Activated CD4-positive, alpha-beta T cell treated with anti-CD3 and anti-CD28 coated beads, Interleukin-2, amount 50 U/mL, for 24 hours (primary cell): Measurements from ENCODE around the gene CRACDL.
"Not testable (repeated sequence)": the region's sequence is repeated elsewhere in the genome, so short reads cannot be mapped to it uniquely, and the experiment has no call there.

ENCODE experiments used
- DNase-seq, 2 donors: peaks; one replicate each; pipeline ENCODE4 v3.0.0-alpha.2; 2020; ENCODE audit warnings: low read depth in 1 of 2, low spot score in 1 of 2

Gene CRACDL

DNA sequence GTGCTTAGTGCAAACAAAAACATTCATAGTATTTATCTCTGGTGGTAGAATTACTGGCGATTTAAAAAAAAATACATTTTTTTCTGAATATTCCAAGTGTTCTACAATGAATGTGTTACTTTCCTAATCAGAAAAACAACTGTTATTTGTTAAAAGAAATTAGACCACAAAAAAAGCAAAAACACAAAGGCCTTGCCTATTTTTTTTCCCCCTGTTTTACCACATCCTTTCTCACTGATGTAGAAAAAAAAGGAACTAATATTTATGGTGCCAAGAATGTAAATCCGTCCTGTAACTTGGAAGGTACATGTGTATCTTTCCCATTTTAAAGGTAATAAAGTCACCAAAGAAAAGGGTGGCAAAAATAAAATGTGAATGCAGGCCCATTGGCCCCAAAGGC, 176.7 kb downstream of the CRACDL start:
- no peak for DNase-seq

DNA sequence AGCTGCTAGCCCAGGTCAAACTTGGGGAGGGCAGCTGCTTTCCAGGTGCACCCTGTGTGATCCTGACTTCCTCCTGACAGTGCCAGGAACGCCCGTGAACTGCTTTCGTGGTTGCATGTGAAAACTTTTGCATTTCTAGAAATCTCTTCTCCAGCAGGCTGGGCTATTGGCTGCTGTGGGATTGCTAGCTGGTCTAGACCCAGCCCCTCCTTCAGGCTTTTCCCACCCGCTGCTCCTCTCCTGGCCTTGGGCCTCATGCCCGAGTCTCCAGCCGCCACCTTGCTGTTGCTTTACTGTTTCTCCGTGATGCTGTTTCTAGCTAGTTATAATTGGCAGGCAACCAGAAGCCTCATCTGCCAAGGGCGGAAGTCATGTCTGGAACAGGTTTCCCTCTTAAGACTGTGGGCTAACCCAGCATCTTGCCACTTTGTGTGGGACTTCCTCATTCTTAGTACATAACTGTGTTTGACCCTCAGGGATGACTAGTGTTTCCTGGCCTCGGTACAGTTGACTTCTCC, 178.1 kb downstream of the CRACDL start:
- no peak for DNase-seq

DNA sequence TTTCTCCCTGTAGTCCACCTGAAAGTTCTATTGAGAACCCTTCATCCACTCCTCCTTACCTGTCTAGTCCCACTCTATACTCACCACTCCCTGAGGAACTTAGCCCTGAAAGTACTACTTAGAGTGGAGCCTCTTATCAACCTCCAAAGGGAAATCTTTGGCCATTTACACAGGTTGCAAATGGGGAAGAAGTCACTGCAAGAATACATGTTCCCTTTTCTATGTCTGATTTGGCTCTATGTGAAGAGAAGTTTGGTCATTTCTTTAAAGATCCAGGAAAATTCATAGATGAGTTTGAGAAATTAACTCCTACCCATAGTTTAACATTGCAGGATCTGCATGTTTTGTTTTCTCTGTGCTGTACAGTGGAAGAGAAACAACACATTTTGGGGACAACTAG, 182.2 kb downstream of the CRACDL start:
- no peak for DNase-seq

DNA sequence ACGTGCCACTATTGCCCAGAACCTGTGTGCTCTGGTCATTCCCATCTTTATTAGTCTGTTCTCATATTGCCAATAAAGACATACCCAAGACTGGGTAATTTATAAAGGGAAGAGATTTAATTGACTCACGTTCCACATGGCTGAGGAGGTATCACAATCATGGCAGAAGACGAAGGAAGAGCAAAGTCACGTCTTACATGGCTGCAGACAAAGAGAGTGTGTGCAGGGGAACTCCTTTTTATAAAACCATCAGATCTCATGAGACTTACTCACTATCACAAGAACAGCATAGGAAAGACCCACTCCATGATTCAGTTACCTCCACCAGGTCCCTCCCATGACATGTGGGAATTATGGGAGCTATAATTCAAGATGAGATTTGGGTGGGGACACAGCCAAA, 183.3 kb downstream of the CRACDL start:
- not testable (repeated sequence) for DNase-seq

GRCh38 chr2:98751748-98752147, 184.3 kb downstream of the CRACDL start:
- no peak for DNase-seq

- DNase-seq, result no peak
Observed at GRCh38 chr2:98750593-98751282, 185.3 kb downstream of the CRACDL start.

DNA sequence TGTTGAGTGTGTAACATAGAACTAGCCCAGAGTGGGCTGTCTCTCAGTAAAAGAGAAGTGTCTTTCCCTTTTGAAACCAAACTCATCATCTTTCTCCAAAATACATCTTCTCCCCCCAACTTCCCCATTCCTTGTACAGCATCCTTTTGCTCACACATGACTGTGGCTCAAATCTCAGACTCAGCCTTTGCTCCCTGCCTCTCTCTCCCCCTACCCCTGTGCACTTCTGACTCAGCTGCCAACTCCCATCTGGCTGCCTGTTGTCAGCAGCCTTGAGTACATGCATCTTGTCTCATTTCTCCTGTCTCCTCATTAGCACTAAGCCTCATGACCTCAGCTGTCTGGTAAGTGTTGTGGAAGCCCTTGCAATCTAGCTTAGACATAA, 187.0 kb downstream of the CRACDL start:
- no peak for DNase-seq

DNA sequence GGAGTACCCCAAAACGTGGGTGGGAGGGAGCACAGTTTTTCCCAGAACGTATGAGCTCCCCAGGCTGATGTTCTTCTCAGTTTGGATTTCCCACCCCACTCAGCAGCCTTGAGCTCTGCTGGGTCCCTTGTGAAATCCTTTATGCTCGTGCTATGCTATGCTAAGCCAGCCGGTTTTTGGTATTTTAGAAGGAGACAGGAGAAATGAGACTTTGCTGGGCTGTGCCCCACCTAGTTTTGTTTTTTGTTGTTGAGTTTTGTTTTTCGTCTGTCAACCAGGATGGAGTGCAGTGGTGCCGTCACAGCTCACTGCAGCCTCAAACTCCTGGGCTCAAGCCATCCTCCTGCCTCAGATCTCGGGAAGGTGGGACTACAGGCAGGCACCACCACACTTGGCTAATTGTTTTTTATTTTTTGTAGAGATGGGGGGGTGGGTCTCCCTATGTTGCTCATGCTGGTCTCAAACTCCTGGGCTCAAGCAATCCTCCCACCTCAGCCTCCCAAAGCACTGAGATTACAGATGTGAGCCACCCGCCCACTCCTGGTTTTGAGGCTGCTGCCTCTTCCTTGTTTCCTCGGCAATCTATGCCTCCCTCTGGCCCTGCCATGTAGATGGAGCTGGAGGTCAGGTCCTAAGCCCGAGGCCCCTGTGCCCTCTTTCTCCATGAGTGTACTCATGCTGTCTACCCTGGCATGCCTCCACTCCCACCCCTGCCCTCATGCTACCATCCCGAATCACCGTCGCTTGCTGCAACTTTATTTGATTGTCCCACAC, 187.5 kb downstream of the CRACDL start:
- DNase-seq, result no peak

GRCh38 chr2:98747888-98748287, 188.1 kb downstream of the CRACDL start:
- no peak for DNase-seq

GRCh38 chr2:98746426-98746825, 189.6 kb downstream of the CRACDL start:
- no peak for DNase-seq

DNA sequence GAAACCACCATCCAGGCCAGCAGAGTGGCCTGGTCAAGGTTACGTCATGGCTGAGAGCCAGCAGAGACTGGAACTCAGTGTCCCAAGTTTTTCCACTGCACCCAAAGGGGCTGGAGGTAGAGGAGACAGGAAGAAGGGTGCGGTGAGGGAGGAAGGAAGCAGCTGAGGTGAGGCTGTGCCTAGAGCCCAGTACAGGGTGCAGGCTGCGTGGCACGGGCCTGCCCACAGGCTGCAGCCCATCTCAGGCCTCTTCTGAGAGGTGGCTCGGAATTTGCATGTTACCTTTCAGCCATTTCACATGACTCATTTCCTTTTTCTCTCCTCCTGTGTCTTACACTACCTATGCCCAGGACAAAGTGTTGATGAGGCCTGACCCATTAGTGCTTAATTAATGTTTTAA, 191.4 kb downstream of the CRACDL start:
- DNase-seq, result no peak
